Measurements from ENCODE around the gene ITGA11. TPM values are rescaled to one million over a fixed set of nuclear protein-coding genes. Genes with fewer than 3 reads are reported as not detected.

Gene ITGA11
- total RNA-seq, 1 donor from 2014 or later, result 0.53 TPM

DNA sequence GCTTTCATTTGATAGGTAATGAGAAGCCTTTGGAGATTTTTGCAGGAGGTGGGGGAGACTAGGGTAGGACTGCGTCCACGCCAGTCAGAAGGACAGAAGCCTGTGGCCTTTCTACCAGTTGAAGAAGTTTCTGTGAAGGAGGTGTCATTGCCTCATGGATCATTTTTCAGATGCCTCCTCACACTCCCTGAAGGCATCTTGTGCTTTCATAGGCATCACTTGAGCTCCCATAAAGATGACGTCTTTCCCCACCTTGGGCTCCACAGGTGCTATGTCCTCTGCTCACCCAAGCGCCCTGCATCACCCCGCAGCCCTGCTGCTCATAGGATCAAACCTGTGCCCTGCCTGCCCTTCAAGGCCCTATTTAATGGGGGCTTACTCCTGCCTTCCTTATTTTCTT lies 7.5 kb upstream of the ITGA11 start:
- no peak for FAIRE-seq
- H3K27me3 ChIP-seq (ENCODE audit: control insufficient read depth, insufficient read depth, low read length), result peaks cover 11% of the 10 kb centered on the region
- no peak for DNase-seq (ENCODE audit: low read depth)
- no peak overlapping the region for H3K4me3 ChIP-seq (ENCODE audit: low read depth, low read length)
- TF ChIP-seq, protein P1, sequence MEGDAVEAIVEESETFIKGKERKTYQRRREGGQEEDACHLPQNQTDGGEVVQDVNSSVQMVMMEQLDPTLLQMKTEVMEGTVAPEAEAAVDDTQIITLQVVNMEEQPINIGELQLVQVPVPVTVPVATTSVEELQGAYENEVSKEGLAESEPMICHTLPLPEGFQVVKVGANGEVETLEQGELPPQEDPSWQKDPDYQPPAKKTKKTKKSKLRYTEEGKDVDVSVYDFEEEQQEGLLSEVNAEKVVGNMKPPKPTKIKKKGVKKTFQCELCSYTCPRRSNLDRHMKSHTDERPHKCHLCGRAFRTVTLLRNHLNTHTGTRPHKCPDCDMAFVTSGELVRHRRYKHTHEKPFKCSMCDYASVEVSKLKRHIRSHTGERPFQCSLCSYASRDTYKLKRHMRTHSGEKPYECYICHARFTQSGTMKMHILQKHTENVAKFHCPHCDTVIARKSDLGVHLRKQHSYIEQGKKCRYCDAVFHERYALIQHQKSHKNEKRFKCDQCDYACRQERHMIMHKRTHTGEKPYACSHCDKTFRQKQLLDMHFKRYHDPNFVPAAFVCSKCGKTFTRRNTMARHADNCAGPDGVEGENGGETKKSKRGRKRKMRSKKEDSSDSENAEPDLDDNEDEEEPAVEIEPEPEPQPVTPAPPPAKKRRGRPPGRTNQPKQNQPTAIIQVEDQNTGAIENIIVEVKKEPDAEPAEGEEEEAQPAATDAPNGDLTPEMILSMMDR (IDR thresholded peaks at IDR 0.05; ENCODE audit: insufficient read depth, low read length, severe bottlenecking), result no peak
- no peaks in the 10 kb centered on the region for H3K36me3 ChIP-seq (ENCODE audit: control insufficient read depth, insufficient read depth, low read length)

DNA sequence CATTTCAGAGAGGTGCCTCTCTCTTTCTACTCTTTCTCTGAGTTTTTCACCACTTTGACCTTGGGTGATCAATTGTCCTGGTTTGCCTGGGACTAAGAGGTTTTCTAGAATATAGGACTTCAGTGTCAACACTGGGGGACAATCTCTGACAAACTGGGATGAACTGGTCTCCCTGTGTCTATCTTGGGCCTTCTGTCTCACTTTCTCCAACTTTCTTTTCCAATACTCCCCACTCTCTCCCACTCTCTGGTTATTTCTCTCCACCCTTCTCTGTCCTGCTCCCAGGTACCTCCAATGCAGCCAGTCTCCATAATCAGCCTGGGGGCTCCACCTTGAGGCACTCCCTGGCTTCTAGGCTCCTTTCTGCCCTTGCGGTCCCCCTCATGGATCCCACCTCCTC lies 4.7 kb upstream of the ITGA11 start:
- Histone ChIP-seq H3K36me3 (ENCODE audit: control insufficient read depth, insufficient read depth, low read length) (no peaks in the 10 kb centered on the region), H3K27me3 (ENCODE audit: control insufficient read depth, insufficient read depth, low read length) (peaks cover 21% of the 10 kb centered on the region), H3K4me3 (ENCODE audit: low read depth, low read length) (no peak overlapping the region)
- DNase-seq (ENCODE audit: low read depth) (no peak), FAIRE-seq (no peak)
- TF ChIP-seq, protein P1 (IDR thresholded peaks at IDR 0.05; ENCODE audit: insufficient read depth, low read length, severe bottlenecking), result no peak

DNA sequence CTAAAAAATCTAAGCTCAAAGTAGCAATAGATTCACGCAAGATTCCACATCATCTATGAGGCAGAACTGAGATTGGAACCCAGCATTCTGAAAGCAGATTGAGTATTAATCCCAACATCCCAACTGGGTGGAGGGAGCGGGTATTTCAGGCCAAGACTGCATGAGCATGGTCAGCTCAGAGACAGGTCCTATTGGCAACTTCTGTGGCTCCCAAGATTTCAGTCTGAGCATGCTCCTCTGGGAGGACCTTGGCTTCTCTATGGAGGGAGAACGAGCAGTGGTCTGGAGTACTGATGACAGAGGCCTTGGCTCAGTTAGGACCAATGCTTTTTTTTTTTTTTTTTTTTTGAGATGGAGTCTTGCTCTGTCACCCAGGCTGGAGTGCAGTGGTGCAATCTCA lies 4.0 kb upstream of the ITGA11 start:
- H3K36me3 ChIP-seq (ENCODE audit: control insufficient read depth, insufficient read depth, low read length), result no peaks in the 10 kb centered on the region
- FAIRE-seq (no peak), DNase-seq (ENCODE audit: low read depth) (no peak)
- H3K27me3 ChIP-seq (ENCODE audit: control insufficient read depth, insufficient read depth, low read length), result peaks cover 26% of the 10 kb centered on the region
- H3K4me3 ChIP-seq (ENCODE audit: low read depth, low read length), result no peak overlapping the region
- TF ChIP-seq, protein P1 (IDR thresholded peaks at IDR 0.05; ENCODE audit: insufficient read depth, low read length, severe bottlenecking), result no peak

DNA sequence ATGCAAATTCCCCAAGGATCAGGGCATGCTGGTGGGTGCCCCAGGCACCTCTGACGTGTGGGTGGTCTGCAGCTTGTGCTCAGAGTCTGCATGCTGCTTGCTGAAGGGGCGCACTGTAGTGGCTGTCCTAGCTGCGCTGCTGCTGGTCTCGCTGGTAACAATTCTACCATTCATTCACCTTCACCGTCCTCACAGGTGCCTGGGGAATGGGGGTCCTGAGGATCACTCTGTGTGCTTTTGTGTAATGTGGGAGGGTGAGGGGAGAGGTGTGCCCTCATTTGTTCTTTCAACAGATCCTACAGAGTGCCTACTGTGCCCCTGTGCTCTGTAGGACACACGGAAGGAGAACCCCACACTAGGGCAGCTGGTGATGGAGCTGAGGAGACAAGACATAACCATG lies 2.1 kb upstream of the ITGA11 start:
- TF ChIP-seq, protein P1 (IDR thresholded peaks at IDR 0.05; ENCODE audit: insufficient read depth, low read length, severe bottlenecking), result no peak
- Histone ChIP-seq H3K36me3 (ENCODE audit: control insufficient read depth, insufficient read depth, low read length) (no peaks in the 10 kb centered on the region), H3K4me3 (ENCODE audit: low read depth, low read length) (no peak overlapping the region), H3K27me3 (ENCODE audit: control insufficient read depth, insufficient read depth, low read length) (peaks cover 27% of the 10 kb centered on the region)
- DNase-seq (ENCODE audit: low read depth) (no peak), FAIRE-seq (no peak)

DNA sequence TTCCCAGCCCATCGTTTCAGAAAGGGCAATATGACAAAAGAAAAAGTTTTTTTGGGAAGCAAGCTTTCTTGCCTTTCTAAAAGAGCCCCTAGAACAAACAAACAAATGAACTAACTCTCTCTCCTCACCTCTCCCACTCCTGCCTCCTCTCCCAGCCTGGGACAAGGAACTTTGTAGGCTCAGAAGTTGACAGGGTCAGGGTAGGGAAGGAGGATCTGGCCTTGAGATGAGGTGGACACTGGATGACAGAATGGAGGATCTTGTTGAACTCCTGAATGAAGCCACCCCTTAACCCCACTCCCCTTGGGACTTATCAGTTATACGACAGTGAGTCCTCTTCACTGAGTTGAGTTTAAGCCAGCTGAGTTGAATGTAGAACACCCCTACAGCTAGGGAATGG lies 1.6 kb upstream of the ITGA11 start:
- Histone ChIP-seq H3K27me3 (ENCODE audit: control insufficient read depth, insufficient read depth, low read length) (peaks cover 28% of the 10 kb centered on the region), H3K4me3 (ENCODE audit: low read depth, low read length) (no peak overlapping the region), H3K36me3 (ENCODE audit: control insufficient read depth, insufficient read depth, low read length) (no peaks in the 10 kb centered on the region)
- DNase-seq (ENCODE audit: low read depth) (no peak), FAIRE-seq (no peak)
- TF ChIP-seq, protein P1 (IDR thresholded peaks at IDR 0.05; ENCODE audit: insufficient read depth, low read length, severe bottlenecking), result no peak

DNA sequence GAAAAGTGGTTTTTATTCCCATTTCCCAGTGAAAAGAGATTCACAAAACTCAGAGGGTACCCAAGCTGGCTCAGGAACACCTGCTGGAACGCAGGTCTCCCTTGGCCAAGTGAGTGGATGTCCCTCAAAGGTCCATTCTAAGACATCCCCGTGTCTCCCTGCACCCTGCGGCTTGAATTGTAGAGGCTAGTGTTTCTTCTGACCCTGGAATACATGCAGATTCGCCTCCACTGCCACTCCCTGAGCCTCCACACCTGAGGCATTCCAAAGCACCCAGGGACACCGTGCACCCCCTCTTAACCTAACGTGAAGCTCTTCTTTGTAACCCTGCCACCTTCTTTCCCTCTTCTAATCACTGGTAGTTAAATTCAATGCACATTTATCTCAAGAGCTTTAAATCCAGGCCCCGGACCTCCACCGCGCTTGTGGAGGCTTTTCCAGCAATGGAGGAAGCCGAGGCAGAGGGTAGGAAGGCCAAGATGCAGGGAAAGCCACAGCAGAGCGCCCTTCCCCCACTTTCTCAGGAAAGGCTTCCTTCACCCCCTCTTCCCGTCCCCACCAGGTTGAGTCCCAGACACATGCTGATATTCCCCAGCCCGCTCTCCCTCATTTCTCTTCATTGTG lies 590 bp upstream of the ITGA11 start:
- Histone ChIP-seq H3K36me3 (ENCODE audit: control insufficient read depth, insufficient read depth, low read length) (no peaks in the 10 kb centered on the region), H3K4me3 (ENCODE audit: low read depth, low read length) (no peak overlapping the region), H3K27me3 (ENCODE audit: control insufficient read depth, insufficient read depth, low read length) (peaks cover 25% of the 10 kb centered on the region)
- DNase-seq (ENCODE audit: low read depth), result no peak
- TF ChIP-seq, protein P1 (IDR thresholded peaks at IDR 0.05; ENCODE audit: insufficient read depth, low read length, severe bottlenecking), result no peak
- no peak for FAIRE-seq
